ENCODE data around the gene IQGAP1.

IQGAP1 gene

DNA sequence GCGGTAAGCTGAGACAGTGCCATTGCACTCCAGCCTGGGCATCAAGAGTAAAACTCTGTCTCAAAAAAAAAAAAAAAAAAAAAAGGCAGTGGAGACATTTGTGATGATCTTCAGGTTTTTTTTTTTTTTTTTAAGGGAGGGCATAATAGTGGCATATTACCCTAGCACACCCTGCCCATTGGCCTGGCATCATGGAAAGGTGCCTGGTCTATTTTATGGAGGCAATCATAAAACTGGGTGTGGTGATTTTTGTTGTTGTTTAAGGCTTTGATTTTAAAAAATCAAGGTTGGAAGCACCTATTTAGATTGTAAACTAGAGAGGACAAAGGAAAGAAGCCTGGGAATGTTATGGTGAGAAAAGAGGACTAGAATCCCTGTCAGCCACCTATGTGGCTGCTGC lies 6.0 kb downstream of the IQGAP1 start:
- H3K27ac ChIP-seq: no peak overlapping the region

DNA sequence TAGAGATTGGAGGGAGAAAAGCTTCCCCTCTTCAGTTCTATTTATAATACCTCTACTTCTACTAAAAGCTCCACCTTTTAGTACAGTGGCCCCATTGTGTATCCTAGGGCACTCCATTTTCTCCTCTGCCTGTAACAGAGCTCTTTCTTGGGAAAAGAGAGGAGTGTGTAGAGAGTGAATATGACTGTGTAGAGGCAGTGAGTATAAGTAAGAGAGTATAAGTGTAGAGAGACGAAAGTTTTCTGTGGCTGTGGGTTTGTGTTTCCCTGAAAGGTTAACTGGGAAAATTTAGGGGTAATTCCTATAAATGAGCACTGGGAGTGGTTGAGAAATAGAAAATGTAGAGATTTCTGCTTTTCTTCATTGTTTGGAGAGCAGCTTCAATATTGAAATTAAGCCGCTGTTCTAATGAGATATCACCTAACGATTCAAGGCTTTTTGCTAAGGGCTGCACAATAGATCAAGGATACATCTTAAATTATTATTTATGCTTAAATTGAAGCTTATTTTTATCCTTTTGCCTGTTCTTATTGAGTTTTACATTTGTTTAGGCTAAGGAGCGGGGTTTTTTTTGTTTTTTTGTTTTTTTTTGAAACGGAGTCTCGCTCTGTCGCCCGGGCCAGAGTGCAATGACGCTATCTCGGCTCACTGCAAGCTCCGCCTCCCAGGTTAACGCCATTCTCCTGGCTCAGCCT lies 6.9 kb downstream of the IQGAP1 start:
- no peak overlapping the region for H3K27ac ChIP-seq
- TF ChIP-seq, protein P1, sequence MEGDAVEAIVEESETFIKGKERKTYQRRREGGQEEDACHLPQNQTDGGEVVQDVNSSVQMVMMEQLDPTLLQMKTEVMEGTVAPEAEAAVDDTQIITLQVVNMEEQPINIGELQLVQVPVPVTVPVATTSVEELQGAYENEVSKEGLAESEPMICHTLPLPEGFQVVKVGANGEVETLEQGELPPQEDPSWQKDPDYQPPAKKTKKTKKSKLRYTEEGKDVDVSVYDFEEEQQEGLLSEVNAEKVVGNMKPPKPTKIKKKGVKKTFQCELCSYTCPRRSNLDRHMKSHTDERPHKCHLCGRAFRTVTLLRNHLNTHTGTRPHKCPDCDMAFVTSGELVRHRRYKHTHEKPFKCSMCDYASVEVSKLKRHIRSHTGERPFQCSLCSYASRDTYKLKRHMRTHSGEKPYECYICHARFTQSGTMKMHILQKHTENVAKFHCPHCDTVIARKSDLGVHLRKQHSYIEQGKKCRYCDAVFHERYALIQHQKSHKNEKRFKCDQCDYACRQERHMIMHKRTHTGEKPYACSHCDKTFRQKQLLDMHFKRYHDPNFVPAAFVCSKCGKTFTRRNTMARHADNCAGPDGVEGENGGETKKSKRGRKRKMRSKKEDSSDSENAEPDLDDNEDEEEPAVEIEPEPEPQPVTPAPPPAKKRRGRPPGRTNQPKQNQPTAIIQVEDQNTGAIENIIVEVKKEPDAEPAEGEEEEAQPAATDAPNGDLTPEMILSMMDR (conservative IDR thresholded peaks at IDR 0.05): no peak

More for the DNA sequence above, 6.0 kb downstream of the IQGAP1 start:
- TF ChIP-seq, protein P1 (conservative IDR thresholded peaks at IDR 0.05): no peak

DNA sequence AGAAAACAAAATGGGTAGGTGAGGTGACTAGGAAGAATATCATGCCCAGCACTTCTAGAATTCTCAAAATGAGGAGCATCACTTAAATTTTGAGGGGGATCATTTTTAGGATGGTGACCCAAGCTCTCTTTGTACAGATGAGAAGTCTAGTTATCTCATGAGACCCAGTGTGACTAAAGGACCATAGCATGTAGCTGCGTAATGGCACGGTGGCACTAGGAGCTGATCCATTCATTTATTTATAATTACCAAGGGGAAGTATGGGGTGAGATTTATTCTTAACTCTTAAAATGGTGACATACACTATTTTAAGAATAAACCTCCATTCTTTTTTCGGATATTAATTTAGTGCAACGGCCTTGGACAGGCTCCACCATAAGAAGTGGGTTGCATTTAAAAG lies 8.3 kb downstream of the IQGAP1 start:
- H3K27ac ChIP-seq: no peak overlapping the region

DNA sequence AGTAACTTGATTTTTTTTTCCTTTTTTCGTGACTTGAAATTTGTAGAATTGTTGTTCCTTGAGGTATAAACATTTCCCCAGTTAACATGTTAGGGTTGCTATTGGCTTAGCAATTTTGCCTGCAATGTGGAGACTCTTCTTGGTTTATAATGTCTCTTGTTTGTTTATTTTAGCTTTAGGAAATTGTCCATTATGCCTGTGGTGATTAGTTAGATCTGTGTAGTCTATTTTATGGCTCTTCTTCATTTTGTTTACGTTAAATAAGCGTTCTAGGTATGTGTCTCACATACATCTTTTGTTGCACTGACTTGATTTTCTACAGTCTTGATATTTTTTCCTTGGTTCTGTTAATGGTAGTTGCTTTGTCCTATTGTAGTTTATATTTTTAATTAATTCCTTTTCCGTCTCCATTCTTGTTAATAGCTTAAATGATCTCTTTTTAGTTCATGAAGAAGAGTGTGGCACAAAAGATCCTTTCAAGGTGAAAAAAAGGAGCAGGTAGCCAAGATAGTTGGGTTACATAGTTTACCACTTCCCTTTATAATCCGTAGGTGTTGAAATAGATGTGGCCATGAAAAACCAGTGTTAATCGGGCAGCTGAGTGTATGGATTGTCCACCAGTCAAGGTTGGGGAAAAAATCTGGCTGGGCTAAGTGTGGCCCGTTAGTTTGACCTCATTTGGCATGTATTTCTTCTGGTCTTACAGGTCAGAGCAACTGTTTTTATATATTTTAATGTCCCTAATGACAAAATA lies 12.1 kb downstream of the IQGAP1 start:
- TF ChIP-seq, protein P1 (conservative IDR thresholded peaks at IDR 0.05): no peak
- peak overlapping the region; percentile 81 for H3K27ac ChIP-seq

More for the DNA sequence above, 8.3 kb downstream of the IQGAP1 start:
- TF ChIP-seq, protein P1 (conservative IDR thresholded peaks at IDR 0.05): no peak

DNA sequence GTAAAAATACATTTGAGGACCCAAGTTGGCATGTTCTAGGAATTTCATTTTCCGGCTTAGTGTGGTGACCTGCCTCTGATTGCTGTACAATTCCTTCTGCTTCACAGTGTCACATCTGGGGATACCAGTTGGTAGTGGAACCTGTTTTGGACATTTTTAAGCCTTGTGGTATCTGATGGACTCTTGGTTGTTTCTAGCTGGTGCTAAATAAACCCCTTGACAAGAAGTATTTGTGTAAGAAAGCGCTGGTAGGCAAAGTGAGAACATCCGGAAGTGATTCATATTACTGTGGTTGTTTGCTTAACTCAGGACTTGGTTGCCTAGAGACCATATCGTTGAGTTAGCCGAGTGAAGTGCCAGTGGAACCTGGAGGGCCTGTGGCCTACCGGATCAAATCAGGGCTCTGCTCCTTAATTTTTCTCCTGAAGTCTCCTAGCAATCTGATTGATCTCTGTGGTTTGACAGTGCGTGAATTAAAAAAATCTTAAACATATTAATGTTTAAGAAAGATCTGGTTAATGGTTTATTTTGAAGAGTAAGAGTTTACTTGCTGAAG lies 12.8 kb downstream of the IQGAP1 start:
- peak overlapping the region; percentile 81 for H3K27ac ChIP-seq

DNA sequence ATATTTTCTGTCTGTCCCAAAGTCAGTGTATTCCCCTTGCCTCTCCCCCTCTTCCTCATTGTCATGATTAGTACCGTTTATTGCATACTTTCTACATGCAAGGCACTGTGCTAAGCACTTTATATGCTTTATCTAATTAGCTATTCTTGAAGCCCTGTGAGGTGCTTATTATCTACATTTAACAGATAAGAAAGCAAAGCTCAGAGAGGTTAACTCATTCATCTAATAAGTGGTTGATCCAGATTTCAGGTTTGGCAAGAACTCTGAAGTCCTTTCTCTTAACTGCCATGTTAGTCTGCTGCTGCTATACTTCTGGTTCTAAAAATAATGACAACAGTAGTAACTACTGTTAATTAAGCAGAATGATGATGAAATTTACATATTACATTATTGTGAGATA lies 13.5 kb downstream of the IQGAP1 start:
- H3K27ac ChIP-seq: peak overlapping the region; percentile 81
- TF ChIP-seq, protein P1 (conservative IDR thresholded peaks at IDR 0.05): no peak

More for the DNA sequence above, 12.8 kb downstream of the IQGAP1 start:
- TF ChIP-seq, protein P1 (conservative IDR thresholded peaks at IDR 0.05): no peak

DNA sequence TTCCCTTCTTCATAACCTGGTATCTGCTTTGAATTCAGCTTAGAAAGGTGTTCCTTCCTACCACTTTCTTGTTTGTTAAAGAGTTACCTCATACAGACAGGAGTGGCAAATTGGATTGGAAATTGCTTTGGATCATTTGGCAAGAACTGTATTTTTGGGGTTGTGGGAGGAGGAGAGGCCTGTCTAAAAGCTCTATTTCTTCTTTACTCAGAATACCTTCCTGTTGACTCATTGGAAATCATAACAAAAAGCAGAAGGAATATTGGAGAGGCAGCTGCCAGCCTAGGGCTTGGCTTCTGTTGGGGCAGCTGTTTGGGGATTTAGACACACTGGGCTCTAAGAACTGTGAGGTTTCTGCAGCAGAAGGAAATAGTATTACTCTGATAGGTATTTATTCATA lies 14.2 kb downstream of the IQGAP1 start:
- peak overlapping the region; percentile 81 for H3K27ac ChIP-seq
- TF ChIP-seq, protein P1 (conservative IDR thresholded peaks at IDR 0.05): no peak

Data from VCaP (cell line).